HG03521 (cell line): ENCODE data around the gene TLCD2.
"Not testable (repeated sequence)": the region's sequence is repeated elsewhere in the genome, so short reads cannot be mapped to it uniquely, and the experiment has no call there.

ENCODE experiments used
- ATAC-seq: cut with Tn5 transposase; IDR thresholded peaks from one replicate; pipeline ENCODE4 v1.9.1; 2021; ENCODE audit warnings: mild to moderate bottlenecking, moderate library complexity; ENCODE audit not compliant: unreplicated experiment

Gene TLCD2, protein sequence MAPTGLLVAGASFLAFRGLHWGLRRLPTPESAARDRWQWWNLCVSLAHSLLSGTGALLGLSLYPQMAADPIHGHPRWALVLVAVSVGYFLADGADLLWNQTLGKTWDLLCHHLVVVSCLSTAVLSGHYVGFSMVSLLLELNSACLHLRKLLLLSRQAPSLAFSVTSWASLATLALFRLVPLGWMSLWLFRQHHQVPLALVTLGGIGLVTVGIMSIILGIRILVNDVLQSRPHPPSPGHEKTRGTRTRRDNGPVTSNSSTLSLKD

DNA sequence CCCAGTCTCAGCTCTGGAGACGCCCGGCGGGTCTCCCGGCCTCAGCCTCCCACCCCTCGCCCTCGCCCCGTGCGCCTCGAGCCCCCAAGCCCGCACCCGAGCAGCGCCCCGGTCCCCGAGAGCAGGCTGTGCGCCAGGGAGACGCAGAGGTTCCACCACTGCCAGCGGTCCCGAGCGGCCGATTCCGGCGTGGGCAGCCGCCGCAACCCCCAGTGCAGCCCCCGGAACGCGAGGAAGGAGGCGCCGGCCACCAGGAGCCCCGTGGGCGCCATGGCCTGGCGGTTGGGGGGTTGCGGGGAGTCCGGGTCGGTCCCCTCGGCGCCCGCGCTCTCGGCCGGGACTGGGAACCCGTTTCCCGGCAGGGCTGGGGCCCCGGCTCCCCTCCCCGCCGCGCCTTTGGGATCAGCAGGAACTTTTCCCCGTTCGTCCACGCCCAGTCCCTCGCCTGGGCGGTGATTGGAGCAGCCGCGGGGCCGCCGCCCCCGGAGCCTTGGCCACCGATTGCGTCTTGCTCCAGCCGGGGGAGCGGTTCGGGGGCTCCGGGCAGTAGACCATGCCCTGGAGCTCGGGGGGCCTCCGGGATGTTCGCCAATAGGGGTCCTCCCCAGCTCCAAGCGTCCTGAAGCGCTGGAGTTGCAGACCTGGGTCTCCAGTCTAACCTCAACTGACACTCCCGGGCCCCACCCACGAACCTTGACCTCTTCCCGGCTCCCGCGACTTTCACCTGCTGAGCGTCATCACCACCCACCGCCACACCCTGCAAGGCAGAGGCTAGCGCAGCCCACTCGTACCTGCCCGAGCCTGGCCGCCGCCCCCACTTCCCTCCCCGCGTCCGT, at the start of gene TLCD2:
Gene TLCD2 (minus strand): TSS at position 407 of the 836 bp plus-strand sequence. CDS start 135 bp downstream, at position 272.
- ATAC-seq: no peak

DNA sequence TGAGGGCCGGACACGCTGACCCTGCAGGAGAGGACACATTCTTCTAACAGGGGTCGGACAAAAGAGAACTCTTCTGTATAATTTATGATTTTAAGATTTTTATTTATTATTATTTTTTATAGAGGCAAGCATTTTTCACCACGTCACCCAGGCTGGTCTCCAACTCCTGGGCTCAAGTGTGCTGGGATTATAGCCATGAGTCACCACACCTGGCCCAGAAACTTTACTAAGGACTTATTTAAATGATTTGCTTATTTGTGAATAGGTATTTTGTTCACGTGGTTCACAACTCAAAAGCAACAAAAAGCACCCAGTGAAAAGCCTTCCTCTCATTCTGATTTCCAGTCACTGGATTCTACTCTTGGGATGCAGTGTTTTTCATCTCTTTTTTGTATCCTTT, 49.4 kb upstream of the TLCD2 start:
- no peak for ATAC-seq

DNA sequence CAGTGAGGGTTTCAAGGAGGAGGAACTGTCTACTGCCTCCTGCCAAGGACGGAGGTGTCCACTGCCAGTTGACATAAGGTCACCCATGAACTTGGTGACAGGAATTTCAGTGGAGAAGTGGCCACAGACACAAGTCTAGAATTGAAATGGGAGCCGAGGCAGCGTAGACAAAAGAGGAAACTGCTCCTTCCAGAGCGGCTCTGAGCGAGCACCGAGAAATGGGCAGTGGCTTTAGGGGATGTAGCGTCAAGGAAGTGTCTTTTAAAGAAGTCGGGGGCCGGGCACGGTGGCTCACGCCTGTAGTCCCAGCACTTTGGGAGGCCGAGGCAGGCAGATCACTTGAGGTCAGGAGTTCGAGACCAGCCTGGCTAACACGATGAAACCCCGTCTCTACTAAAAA, 48.6 kb upstream of the TLCD2 start:
- no peak for ATAC-seq

DNA sequence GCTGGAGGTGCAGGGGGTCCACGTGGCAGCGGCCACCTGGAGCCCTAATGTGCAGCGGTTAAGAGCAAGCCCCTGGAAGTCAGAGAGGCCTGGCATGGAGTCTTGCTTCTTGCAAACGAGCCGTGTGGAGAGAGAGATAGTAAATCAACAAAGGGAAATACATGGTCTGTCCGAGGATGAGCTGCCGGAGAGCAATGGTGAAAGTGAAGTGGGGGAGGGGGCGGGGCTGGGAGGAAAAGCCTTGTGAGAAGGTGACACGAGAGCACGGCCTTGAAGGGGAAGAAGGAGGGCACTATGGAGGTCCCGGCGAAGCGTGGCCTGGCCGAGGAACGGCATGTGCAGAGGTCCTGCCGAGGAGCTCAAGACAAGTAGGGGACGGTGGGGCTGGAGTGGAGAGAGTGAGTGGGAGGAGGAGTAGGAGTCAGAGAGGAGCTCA, 45.7 kb upstream of the TLCD2 start:
- ATAC-seq: no peak

DNA sequence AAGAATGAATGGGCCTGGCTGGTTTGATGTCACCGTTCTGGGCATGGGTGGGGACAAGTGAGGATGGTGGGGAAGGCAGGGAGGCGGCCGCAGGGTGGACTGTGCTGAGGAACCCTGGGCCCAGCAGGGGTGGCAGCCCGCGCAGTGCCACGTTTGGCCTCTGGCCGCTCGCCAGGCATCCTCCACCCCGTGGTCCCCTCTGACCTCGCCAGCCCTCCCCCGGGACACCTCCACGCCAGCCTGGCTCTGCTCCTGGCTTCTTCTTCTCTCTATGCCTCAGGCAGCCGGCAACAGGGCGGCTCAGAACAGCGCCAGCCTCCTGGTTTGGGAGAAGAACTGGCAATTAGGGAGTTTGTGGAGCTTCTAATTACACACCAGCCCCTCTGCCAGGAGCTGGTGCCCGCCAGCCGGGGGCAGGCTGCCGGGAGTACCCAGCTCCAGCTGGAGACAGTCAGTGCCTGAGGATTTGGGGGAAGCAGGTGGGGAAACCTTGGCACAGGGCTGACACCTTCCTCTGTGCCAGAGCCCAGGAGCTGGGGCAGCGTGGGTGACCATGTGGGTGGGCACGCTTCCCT, 45.2 kb upstream of the TLCD2 start:
- no peak for ATAC-seq

DNA sequence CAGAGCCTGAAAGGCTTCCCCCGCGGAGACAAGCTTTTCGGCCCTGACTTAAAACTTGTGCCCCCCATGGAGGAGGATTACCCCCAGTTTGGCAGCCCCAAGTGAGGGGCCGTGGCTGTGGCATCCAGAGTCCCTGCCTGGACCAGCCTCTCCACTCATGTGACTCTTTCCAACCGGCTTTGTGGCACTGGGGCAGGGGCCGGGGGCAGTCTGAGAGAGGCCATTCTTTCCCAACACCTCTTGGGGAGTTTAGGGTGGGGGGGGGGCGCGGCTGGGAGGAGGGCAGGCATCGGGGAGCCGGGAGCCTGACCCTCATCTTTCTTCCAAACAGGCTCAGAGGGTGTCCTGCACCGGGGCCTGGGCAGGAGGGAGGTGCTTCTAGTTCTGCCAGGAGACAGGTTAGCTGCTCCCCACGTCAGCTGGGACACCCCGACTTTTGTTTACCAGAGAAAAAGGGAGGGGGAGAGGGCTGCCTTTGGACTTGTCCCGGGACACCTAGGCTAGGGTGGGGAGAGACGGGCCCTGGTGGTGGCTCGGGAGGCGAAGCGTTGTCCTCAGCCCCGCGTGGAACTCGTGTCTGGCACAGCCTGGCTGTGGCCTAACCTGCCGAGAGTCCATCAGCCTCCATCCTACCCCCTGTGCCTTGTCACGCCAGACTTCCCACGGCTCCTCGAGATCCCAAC, 44.4 kb upstream of the TLCD2 start:
- ATAC-seq: no peak

DNA sequence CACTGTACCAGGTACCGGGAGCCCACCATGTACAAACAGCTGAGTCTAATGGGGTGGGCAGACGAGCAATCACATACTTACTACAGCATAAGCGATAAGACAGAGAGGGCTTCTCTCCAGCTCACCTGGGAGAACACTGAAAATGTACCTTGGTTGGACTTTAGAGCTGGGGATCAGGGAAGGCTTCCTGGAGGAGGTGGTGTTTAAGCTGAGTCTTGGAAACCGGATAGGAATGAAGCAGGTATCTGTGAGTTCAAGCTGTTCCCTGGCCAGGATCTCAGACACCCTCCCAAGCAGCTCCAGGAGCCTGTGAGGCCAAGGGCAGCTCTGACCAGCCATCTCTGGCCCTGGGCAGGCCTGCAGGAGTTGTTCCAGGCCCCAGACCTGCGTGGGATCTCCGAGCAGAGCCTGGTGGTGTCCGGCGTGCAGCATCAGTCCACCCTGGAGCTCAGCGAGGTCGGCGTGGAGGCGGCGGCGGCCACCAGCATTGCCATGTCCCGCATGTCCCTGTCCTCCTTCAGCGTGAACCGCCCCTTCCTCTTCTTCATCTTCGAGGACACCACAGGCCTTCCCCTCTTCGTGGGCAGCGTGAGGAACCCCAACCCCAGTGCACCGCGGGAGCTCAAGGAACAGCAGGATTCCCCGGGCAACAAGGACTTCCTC, 43.7 kb upstream of the TLCD2 start:
- ATAC-seq: no peak

DNA sequence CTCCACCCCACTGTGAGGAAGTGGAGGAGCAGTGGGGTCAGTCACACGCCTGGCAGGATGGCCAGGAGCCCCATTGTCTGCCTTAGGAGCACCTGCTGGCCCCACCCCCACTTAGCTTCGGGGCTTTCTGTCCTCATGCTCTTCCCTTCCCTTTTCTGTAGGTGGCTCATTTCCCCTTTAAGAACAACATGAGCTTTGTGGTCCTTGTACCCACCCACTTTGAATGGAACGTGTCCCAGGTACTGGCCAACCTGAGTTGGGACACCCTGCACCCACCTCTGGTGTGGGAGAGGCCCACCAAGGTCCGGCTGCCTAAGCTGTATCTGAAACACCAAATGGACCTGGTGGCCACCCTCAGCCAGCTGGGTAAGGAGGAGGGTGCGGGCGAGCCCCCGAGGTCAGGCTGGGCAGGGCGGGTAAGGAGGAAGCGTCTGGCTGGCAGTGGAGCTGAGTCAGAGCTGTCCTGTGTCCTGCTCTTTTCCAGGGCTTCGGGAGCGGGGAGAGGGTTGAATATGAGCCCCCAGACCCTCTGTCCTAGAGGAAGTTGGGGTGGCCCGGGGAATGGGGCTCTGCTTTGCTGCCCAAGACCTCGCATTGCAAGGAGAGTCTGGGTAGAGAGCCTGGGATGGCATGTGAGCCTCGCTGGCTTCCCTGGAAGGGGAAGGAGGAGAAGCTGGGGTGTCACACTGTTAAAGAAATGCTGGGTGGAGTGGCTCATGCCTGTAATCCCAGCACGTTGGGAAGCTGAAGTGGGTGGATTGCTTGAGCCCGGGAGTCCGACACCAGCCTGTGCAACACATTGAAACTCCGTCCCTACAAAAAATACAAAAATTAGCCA, 42.5 kb upstream of the TLCD2 start:
- ATAC-seq: no peak

DNA sequence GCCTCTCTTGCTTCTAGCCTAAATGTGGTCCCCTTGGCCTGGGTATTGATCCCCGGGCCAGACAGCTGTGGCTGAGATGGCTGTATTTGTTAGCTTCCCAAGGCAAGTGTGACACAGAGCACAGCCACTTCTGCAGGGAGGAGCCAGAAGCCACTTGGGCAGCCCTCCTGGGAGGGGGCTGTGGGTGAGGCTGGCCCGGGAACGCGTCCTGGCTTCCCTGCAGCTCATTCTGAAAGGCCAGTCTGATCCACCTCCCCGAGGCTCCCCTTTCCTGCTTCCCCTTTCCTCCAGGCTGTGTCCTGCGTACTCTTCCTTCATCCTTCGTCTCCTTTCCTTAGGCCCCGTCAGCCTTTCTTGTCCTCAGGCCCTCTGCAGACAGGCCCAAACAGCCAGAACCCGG, 40.5 kb upstream of the TLCD2 start:
- ATAC-seq: no peak

DNA sequence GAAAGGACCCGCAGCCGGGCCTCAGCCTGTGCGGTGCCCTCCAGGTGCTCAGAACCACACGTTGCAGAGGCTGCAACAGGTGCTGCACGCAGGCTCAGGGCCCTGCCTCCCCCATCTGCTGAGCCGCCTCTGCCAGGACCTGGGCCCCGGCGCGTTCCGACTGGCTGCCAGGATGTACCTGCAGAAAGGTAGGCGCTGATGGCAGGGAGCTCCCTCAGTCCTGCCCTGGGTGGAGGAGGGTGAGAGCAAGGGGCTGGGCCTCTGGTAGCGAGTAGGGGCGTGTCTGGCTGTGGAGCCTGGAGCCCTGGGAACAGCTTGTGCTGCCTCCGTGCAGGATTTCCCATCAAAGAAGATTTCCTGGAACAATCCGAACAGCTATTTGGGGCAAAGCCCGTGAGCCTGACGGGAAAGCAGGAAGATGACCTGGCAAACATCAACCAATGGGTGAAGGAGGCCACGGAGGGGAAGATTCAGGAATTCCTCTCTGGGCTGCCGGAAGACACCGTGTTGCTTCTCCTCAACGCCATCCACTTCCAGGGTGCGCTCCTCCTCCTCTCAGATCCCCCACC, 36.9 kb upstream of the TLCD2 start:
- no peak for ATAC-seq

DNA sequence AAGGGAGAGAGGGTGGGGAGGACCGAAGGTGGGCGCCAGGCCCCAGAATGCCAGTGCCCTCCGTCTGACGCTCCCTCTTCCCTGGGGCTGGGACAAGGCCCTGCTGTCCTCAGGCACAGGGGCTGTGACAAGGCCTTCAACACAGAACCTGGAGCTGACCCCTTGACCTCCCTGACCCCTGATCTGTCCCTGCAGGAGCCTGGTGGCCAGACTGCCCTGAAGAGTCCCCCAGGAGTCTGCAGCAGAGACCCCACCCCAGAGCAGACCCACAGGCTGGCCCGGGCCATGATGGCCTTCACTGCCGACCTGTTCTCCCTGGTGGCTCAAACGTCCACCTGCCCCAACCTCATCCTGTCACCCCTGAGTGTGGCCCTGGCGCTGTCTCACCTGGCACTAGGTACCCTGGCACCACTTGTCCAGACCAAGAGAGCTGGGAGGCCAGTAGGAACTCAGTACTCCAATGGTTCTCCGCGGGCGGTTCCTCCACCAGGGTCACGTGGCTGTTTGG, 35.4 kb upstream of the TLCD2 start:
- ATAC-seq: no peak

DNA sequence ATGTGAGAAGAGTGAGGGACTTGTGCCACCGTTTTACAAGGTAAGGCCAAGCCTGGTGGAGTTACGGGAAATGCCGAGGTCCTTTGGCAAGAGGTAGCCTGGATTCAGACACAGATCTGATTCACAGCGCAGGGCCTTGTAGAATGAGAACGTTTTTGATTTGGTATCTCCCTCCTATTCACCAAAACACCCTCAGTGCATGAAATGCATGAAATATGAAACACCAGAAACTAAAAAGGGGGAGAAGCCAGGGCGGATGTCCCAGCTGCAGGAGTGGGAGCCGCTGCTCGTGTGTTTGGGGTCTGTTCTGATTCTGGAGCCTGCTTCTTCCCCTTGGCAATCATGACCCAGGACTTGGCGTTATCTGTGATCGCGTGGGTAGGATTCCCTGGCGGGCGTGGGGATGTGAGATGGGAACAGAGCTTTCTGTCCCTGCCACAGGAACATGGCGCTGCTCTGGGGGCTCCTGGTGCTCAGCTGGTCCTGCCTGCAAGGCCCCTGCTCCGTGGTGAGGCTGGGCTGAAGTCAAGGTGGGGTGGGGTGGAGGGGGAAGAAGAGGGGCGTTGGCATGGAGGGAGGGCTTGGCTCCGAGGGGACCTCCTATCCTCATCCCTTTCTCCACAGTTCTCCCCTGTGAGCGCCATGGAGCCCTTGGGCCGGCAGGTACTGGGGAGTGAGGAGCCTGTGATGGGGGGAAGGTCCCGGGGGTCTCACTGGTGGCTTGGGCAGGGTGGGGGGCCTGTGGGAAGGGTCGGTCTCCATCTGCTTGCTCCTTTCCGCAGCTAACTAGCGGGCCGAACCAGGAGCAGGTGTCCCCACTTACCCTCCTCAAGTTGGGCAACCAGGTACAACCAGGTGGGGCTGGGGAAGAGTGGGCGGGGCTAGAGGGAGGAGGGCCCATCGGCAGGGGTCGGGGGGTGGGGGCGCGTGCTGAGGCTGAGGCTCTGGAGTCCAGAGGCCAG, 34.7 kb upstream of the TLCD2 start:
- no peak for ATAC-seq

DNA sequence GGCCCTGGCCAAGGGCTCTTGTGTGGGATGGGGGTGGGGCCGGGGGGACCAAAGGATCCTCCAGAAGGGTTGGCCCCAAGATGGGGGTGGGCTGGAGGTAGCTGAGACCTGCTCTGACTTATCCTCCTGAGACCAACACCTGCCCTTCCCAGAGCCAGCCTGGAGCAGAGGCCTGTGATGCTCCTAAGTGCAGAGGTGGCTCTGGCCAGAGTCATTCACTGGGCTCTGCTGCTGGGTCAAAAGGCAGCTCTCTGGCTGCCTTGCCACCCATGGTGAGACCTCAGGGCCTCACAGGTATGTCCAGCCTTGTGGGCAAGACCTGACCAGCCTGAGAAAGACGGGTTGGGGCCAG, 32.9 kb upstream of the TLCD2 start:
- no peak for ATAC-seq

DNA sequence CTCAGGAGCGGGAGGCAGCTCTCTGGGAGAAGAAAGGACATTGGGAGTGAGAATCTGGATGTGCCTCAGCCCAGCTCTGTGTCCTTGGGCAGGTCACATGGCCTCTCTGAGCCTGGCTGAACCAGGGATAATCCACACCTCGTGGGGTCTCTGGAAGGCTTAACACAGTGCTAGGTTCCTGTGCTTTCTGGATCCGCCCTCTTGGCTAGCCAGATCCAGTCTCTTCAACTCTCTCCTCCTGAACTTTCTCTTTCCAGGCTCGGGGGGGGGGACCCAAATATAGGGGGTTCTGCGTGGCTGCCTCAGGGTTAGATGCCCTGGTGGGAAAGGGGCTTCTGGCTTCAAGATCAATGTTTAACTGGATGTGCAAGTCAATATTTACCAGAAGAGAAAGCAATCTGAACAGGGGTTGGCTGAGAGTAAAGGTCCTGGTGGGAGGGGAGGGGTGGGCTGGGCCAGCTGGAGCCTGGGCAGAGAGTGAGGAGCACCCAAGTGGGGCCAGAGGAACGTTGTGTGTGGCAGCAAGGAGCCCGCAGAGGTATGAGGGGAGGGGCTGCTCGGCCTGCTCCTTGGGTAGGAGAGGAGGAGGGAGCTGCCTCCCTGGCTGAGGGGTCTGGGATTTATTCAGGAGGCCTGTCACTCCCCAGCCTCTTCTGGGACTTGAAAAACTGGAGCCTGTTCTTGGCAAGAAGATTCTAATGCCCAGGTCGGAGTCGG, 32.4 kb upstream of the TLCD2 start, which contains the start of gene SERPINF2:
Gene SERPINF2 (plus strand): TSS at position 501 of the 717 bp plus-strand sequence. CDS start 2,125 bp downstream, outside the sequence.
- ATAC-seq: no peak

DNA sequence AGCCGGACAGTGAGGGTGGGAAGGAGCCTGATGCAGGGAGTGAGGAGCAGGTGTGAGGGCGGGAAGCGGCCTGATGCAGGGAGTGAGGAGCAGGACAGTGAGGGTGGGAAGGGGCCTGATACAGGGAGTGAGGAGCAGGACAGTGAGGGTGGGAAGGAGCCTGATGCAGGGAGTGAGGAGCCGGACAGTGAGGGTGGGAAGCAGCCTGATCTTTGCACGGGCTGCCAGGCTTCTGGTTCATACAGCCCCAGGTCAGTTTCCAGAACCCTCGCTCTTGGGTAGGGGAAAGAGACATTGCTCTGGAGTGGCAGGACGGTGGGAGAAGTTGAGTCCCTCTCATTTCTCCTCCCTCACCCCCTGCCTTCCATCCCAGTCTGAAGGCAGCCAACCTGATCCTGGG, 31.7 kb upstream of the TLCD2 start:
- not testable (repeated sequence) for ATAC-seq

DNA sequence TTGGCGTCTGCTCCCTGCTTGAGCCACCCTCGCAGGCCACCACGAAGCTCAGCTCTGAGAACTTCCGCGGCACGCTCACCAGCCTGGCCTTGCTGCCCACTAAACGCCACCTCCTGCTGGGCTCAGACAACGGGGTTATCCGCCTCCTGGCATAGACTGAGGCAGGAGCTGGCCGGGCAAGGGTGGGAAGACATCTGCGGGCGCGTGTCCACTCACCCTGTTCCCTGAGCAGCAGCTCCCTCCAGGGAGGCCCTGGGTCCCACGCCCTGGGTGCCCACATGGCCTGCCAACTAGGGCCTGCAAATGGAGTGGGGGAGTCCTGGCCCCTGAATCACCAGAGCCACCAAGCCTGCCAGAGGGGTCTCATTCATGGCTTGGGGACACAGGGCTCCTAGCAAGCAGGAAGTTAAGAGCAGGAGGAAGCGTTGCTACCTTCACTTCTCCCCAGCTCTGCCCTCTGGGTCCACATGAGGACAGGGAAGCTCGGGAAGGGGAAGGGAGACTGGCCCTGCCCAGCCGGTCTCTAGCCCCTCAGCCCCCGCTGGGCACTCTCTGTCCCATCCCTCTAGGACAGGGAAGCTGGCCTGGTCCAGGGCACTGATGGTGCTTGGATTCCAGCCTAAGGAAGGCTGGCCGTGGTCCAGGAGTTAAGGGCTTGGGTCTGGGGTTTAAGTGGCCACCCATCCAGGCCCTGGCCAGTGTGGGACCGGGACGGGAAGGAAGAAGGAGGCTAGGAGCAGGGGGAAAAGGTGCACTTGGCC, 27.5 kb upstream of the TLCD2 start:
- ATAC-seq: no peak
